GM04504 (cell line): ENCODE results near the gene RIC8A.

ENCODE experiments used
- DNase-seq: peaks from one replicate; pipeline ENCODE4 v3.0.0-alpha.2; 2012; ENCODE audit warnings: low read depth

RIC8A gene

GRCh38 chr11:244376-244775 lies 36.9 kb downstream of the RIC8A start:
- DNase-seq: no peak

DNA sequence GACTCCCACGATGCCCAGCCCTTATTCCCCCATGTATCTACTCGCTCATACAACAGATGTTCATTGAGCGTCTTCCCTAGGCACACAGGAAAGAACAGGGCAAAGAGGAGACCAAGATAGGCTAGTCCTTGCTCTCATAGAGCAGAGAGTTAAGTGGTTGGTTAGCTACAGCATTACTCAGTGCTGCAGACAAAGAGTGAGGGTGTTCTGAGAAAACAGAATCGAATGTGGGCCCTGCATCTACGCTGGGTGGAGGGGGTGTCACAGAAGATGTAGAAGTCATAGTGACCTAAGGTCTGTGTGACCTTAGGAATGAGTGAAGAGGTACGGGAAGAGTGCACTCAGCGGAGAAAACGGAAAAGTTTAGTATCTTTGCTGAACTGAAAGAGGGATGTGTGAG lies 41.6 kb downstream of the RIC8A start:
- no peak for DNase-seq

DNA sequence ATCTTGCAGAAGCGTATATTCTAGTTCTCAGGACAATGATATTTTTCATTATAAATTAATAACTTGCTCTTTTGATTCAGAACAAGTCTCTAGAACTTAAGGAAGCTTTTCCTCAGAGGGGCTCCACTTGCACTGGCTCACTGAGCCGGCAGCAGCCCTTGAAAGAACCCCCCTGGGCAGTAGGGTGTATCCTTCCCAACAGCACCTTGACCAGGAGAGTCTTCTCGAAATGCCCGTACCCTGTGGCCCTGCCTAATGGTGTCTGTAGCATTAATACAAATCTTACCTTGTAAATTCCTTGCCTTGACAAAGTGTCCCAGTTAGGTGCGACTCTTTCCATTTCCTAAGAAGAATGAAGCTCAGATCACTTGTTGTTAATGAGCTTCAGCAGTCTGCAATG lies 42.8 kb downstream of the RIC8A start:
- no peak for DNase-seq

- no peak for DNase-seq
Measured at GRCh38 chr11:250740-251299, 43.3 kb downstream of the RIC8A start.

DNA sequence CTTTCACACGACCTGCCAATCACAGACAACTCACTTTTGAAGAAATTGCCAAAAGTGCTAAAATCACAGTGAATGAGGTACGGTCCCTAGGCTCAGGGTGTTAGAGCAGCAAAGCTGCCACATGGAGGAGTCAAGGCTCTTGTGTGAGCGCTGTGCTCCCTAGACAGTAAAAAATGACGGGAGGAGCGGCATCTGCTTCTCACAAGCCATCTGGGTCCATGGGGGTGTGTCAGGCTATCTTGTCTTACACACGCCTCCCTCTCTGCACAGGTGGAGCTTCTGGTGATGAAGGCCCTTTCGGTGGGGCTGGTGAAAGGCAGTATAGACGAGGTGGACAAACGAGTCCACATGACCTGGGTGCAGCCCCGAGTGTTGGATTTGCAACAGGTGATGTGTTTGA lies 44.0 kb downstream of the RIC8A start:
- DNase-seq: no peak

- no peak for DNase-seq
Measured at GRCh38 chr11:252666-253065, 45.2 kb downstream of the RIC8A start.

- no peak for DNase-seq
Measured at GRCh38 chr11:253160-253885, 45.8 kb downstream of the RIC8A start.

DNA sequence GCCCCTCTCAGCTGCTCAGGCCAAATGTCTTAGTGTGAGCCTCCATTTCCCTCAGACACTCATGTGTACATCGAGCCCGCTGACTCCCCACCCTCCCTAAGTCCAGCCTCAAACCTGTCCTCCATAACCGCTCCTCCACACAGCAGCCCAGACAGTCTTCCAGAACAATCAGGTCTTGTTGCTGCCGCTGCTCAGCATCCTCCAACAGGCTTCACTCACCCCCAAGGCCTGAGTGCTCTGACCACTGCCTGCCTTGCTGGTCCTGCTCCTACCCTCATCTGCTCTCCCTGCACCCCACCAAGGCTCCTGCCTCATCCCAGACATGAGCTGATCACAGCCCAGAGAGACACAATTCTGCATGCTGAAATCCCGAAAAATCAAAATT lies 46.4 kb downstream of the RIC8A start:
- no peak for DNase-seq

DNA sequence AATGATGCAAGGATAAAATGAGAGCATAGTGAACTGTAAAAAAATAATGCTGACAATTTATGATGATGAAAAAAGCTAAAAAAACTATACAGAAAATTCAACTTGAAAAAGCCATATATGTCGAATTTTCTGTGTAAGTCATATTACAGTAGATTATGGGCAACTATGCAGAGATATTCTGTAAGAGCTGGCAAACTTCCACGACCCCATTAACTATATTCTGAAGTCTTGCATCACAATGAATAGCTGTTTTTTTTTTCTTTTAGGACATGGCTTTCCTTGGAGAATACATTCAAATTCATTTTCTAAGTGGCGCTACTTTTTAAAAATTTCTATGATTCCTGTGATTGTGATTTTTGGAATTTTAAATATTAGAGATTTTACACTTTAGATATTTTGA lies 47.7 kb downstream of the RIC8A start:
- DNase-seq: no peak

- no peak for DNase-seq
Measured at GRCh38 chr11:255816-256215, 48.3 kb downstream of the RIC8A start.

GRCh38 chr11:256952-257737 lies 49.6 kb downstream of the RIC8A start:
- no peak for DNase-seq

GRCh38 chr11:257766-258493 lies 50.4 kb downstream of the RIC8A start:
- DNase-seq: no peak

- no peak for DNase-seq
Measured at GRCh38 chr11:259413-259812, 51.9 kb downstream of the RIC8A start.

DNA sequence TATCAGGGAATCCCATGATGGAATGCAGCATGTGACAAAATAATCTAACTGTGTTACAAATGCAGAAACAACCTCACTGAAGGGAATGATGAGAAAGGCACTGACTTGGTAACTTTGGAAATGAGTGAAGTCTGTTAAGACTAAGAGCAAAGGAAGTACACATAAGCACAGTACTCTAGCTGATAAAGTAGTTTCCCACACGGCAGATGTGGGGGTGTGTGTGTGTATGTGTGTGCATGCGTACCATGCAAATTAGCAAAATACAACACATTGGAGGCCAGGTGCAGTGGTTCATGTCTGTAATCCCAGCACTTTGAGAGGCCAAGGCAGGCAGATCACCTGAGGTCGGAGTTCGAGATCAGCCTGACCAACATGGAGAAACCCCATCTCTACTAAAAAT lies 54.1 kb downstream of the RIC8A start:
- no peak for DNase-seq
